Spleen (tissue), 11 donors: ENCODE data around the gene PRPF8. TPM values are rescaled to one million over a fixed set of nuclear protein-coding genes. Genes with fewer than 3 reads are reported as not detected.
"Not testable (repeated sequence)": the region's sequence is repeated elsewhere in the genome, so short reads cannot be mapped to it uniquely, and the experiment has no call there.

Source experiments
- DNase-seq: peaks from one replicate; pipeline ENCODE4 v3.0.0-alpha.2; 2020
- H3K27ac ChIP-seq, 8 donors: fragments of 200-600 bp; sonication (generic) in 7 of 8; 1 replicate in 4 of 8; 2 replicates in 4 of 8; pipeline versions ENCODE4 v1.5.0 to v1.8.0; 2016 to 2021; ENCODE audit warnings: inconsistent platforms in 4 of 8, mild to moderate bottlenecking in 4 of 8, moderate library complexity in 1 of 8
- H3K27me3 ChIP-seq, 7 donors: fragments of 200-600 bp; sonication (generic) in 6 of 7; replicated peaks in 1 of 7; 1 replicate in 4 of 7; 2 replicates in 3 of 7; pipeline versions ENCODE4 v1.5.0 to v1.8.0; 2016 to 2021; ENCODE audit warnings: inconsistent platforms in 3 of 7, mild to moderate bottlenecking in 1 of 7
- H3K36me3 ChIP-seq, 6 donors: fragments of 200-600 bp; sonication (generic) in 5 of 6; 1 replicate in 4 of 6; 2 replicates in 2 of 6; pipeline versions ENCODE4 v1.5.0 to v1.8.0; 2016 to 2021; ENCODE audit warnings: inconsistent platforms in 2 of 6
- H3K4me1 ChIP-seq, 6 donors: fragments of 200-600 bp; sonication (generic) in 5 of 6; 1 replicate in 3 of 6; 2 replicates in 3 of 6; pipeline versions ENCODE4 v1.5.0 to v1.8.0; 2016 to 2021; ENCODE audit warnings: inconsistent platforms in 3 of 6
- H3K4me3 ChIP-seq, 8 donors: fragments of 200-600 bp; sonication (generic) in 7 of 8; 1 replicate in 4 of 8; 2 replicates in 4 of 8; pipeline versions ENCODE4 v1.5.0 to v1.8.0; 2016 to 2021; ENCODE audit warnings: inconsistent platforms in 4 of 8, mild to moderate bottlenecking in 4 of 8, moderate library complexity in 2 of 8
- H3K9me3 ChIP-seq, 8 donors: fragments of 200-600 bp; sonication (generic) in 7 of 8; 1 replicate in 4 of 8; 2 replicates in 4 of 8; pipeline versions ENCODE4 v1.5.0 to v1.8.0; 2016 to 2021; ENCODE audit warnings: inconsistent platforms in 4 of 8
- POLR2A ChIP-seq, 3 donors: fragments of 450-650 bp; IDR thresholded peaks; one replicate each; pipeline ENCODE4 v1.5.1; 2017; ENCODE audit warnings: antibody characterized with exemption in 3 of 3, mild to moderate bottlenecking in 1 of 3
- POLR2AphosphoS5 ChIP-seq, 3 donors: sonication (generic); formaldehyde crosslinking; IDR thresholded peaks; one replicate each; pipeline ENCODE4 v1.5.1; 2017; ENCODE audit warnings: antibody characterized with exemption in 3 of 3
- WGBS, 5 donors: extraction: QIAGEN DNeasy Blood & Tissue Kit in 3 of 5; methylation state at CpG; one replicate each; pipeline versions ENCODE4 v1.1.5 to v1.1.7; 2013 to 2018; 5-methylcytosine and 5-hydroxymethylcytosine counted together
- intact Hi-C: fragments of 100-400 bp; cut with DNase I; formaldehyde crosslinking; loops from one replicate; pipeline ENCODE4 v1.15.0; 2023; ENCODE audit warnings: low total_unique reads
- polyA plus RNA-seq, 3 donors: library from polyadenylated mRNA; stranded (reverse); fragments of 200-250 nt; gene quantifications; one replicate each; pipeline ENCODE4 v1.2.1, GENCODE V29; 2013
- total RNA-seq, 7 donors: library from RNA; depleted of rRNA in 3 of 7; stranded (reverse); fragments of >200 nt in 3 of 7; fragmentation: NEBNext Ultra II Directional in 4 of 7; extraction: Animal tissue kit (Norgen Biotek cat#: 25700) in 4 of 7; gene quantifications; one replicate each; pipeline versions ENCODE4 v1.1.0 to v1.2.1, GENCODE V29; 2016 to 2021
- TF ChIP-seq, protein P1 (sequence below), 11 experiments: fragments of 200-600 bp in 7 of 11; fragments of 450-650 bp in 4 of 11; sonication (generic) in 4 of 11; IDR thresholded peaks in 8 of 11; conservative IDR thresholded peaks in 3 of 11; 1 replicate in 7 of 11; 2 replicates in 4 of 11; pipeline versions ENCODE4 v1.4.0 to v1.8.0; 2016 to 2021; ENCODE audit warnings: antibody characterized with exemption in 11 of 11, inconsistent platforms in 4 of 11, mild to moderate bottlenecking in 1 of 11
- donor health status: healthy with polysubstance abuse.
- donor health status: DM: no; HTN: no; CAD: no; lungs with moderate emphysema.
- donor health status: DM: no; HTN: no; CAD: no.
- donor health status: Bipolar disorder and iron deficiency.
- donor health status: healthy.
- donor health status: DM: no; HTN: no; CAD: no.
- donor health status: DM: yes; HTN: yes; CAD: no.

The PRPF8 gene
- total and polyA plus RNA-seq, 10 donors, result 67.2 to 320 (median 239) TPM

- no peaks in the 10 kb centered on the region for H3K9me3 ChIP-seq
- TF ChIP-seq POLR2A (IDR thresholded peaks at IDR 0.05) (no peak), POLR2AphosphoS5 (IDR thresholded peaks at IDR 0.05) (no peak)
- TF ChIP-seq, protein P1, sequence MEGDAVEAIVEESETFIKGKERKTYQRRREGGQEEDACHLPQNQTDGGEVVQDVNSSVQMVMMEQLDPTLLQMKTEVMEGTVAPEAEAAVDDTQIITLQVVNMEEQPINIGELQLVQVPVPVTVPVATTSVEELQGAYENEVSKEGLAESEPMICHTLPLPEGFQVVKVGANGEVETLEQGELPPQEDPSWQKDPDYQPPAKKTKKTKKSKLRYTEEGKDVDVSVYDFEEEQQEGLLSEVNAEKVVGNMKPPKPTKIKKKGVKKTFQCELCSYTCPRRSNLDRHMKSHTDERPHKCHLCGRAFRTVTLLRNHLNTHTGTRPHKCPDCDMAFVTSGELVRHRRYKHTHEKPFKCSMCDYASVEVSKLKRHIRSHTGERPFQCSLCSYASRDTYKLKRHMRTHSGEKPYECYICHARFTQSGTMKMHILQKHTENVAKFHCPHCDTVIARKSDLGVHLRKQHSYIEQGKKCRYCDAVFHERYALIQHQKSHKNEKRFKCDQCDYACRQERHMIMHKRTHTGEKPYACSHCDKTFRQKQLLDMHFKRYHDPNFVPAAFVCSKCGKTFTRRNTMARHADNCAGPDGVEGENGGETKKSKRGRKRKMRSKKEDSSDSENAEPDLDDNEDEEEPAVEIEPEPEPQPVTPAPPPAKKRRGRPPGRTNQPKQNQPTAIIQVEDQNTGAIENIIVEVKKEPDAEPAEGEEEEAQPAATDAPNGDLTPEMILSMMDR (IDR thresholded peaks at IDR 0.05 in 8 of 11, conservative IDR thresholded peaks at IDR 0.05 in 3 of 11), result no peak
- H3K4me3 ChIP-seq, result peak overlapping the region; percentile 45 to 76 (median 54)
- peaks cover 0 to 48% (median 16%) of the 10 kb centered on the region in 6 donors for H3K36me3 ChIP-seq
- WGBS, 5 donors, result 7 to 12% (median 8%) methylated on average over 7 to 16 of the region's 16 CpGs
- peak overlapping the region in 7 of 8 donors; percentile 51 to 85 (median 77) for H3K27ac ChIP-seq
- peaks cover 13 to 59% (median 52%) of the 10 kb centered on the region in 6 donors for H3K4me1 ChIP-seq
- peaks cover 0 to 46% (median 14%) of the 10 kb centered on the region in 7 donors for H3K27me3 ChIP-seq
- no peak for DNase-seq
- intact Hi-C loops, result no loop called here
Observed at GRCh38 chr17:1709403-1709951, 24.8 kb upstream of the PRPF8 start.

DNA sequence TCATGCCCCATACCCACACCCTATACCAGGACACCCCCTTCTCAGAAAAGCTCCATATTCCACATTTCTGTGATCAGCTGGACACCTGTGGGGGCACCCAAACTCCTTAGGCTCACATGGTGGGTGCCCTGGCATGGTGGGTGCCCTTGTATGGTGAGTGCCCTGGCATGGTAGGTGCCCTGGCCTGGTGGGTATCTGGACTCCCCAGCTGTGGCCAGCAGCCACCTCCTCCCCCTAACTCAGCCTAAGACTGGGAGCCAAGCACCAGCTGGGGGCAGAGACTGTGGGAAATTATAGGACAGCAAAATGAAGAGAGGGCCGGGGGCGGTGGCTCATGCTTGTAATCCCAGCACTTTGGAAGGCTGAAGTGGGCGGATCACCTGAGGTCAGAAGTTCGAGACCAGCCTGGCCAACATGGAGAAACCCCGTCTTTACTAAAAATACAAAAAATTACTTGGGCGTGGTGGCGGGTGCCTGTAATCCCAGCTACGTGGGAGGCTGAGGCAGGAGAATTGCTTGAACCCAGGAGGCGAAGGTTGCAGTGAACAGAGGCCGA, 24.2 kb upstream of the PRPF8 start:
- DNase-seq, intact Hi-C loops, H3K9me3 ChIP-seq, H3K4me3 ChIP-seq, H3K27ac ChIP-seq: not testable (repeated sequence)
- Histone ChIP-seq H3K36me3 (peaks cover 0 to 43% (median 15%) of the 10 kb centered on the region in 6 donors), H3K27me3 (peaks cover 0 to 40% (median 14%) of the 10 kb centered on the region in 7 donors), H3K4me1 (peaks cover 13 to 53% (median 45%) of the 10 kb centered on the region in 6 donors)
- 84 to 94% (median 90%) methylated on average over 10 of the region's 10 CpGs for WGBS, 5 donors

GRCh38 chr17:1707107-1707506, 22.4 kb upstream of the PRPF8 start:
- peaks cover 0 to 25% (median 3%) of the 10 kb centered on the region in 6 donors for H3K36me3 ChIP-seq
- no peak for TF ChIP-seq POLR2AphosphoS5 (IDR thresholded peaks at IDR 0.05)
- TF ChIP-seq POLR2A (IDR thresholded peaks at IDR 0.05), result no peak
- TF ChIP-seq, protein P1 (IDR thresholded peaks at IDR 0.05 in 8 of 11, conservative IDR thresholded peaks at IDR 0.05 in 3 of 11), result no peak
- no peak overlapping the region for H3K4me3 ChIP-seq
- no peak for DNase-seq
- H3K27me3 ChIP-seq, result peaks cover 0 to 37% (median 14%) of the 10 kb centered on the region in 7 donors
- no peak overlapping the region for H3K27ac ChIP-seq
- peaks cover 6 to 35% (median 28%) of the 10 kb centered on the region in 6 donors for H3K4me1 ChIP-seq
- 77 to 88% (median 86%) methylated on average over 5 of the region's 5 CpGs for WGBS, 5 donors
- no peaks in the 10 kb centered on the region for H3K9me3 ChIP-seq
- intact Hi-C loops, result no loop called here

- no peak for DNase-seq
- no peaks in the 10 kb centered on the region for H3K9me3 ChIP-seq
- H3K27ac ChIP-seq, result no peak overlapping the region
- H3K27me3 ChIP-seq, result peaks cover 0 to 29% (median 10%) of the 10 kb centered on the region in 7 donors
- peaks cover 0 to 11% (median 0%) of the 10 kb centered on the region in 6 donors for H3K36me3 ChIP-seq
- WGBS, 5 donors, result 93 to 95% (median 93%) methylated on average over 7 of the region's 7 CpGs
- TF ChIP-seq, protein P1 (IDR thresholded peaks at IDR 0.05 in 8 of 11, conservative IDR thresholded peaks at IDR 0.05 in 3 of 11), result no peak
- H3K4me1 ChIP-seq, result peaks cover 0 to 14% (median 11%) of the 10 kb centered on the region in 6 donors
- no peak overlapping the region for H3K4me3 ChIP-seq
- intact Hi-C loops, result no loop called here
Observed at GRCh38 chr17:1705004-1705403, 20.3 kb upstream of the PRPF8 start.
